Brain microvascular endothelial cell (primary cell): ENCODE results near the gene UBE2M.
"Not testable (repeated sequence)": the region's sequence is repeated elsewhere in the genome, so short reads cannot be mapped to it uniquely, and the experiment has no call there.

Source experiments
- DNase-seq: peaks from one replicate; pipeline ENCODE4 v3.0.0-alpha.2; 2020
- H3K27ac ChIP-seq: fragments of 250-450 bp; sonication (Bioruptor Pico); 2 replicates; pipeline ENCODE4 v1.5.1; 2020; ENCODE audit warnings: mild to moderate bottlenecking, moderate library complexity
- H3K27me3 ChIP-seq: fragments of 250-450 bp; sonication (Bioruptor Pico); replicated peaks from 2 replicates; pipeline ENCODE4 v1.5.1; 2020; ENCODE audit warnings: mild to moderate bottlenecking
- H3K36me3 ChIP-seq: fragments of 250-450 bp; sonication (Bioruptor Pico); replicated peaks from 2 replicates; pipeline ENCODE4 v1.5.1; 2020; ENCODE audit warnings: mild to moderate bottlenecking
- H3K4me3 ChIP-seq: 2 replicates; pipeline ENCODE4 v1.5.1; 2011; ENCODE audit warnings: low read depth, mild to moderate bottlenecking, control low read depth, low read length, moderate library complexity
- CTCF ChIP-seq: IDR thresholded peaks from 2 replicates; pipeline ENCODE4 v1.5.1; 2011; ENCODE audit warnings: low read depth, mild to moderate bottlenecking, moderate library complexity, low read length, control low read depth, inconsistent platforms; ENCODE audit errors: missing control alignments
- in situ Hi-C: cut with HindIII; loops from 2 replicates; pipeline ENCODE4 v1.10.0; 2017; ENCODE audit warnings: low sequenced_read_pairs, low pct_ligation_motif_present

The UBE2M gene

GRCh38 chr19:58547323-58548312 lies 10.8 kb downstream of the UBE2M start:
- in situ Hi-C loops: no loop called here
- Histone ChIP-seq H3K27me3 (no peaks in the 10 kb centered on the region), H3K4me3 (peak overlapping the region; percentile 5), H3K36me3 (peaks cover 54% of the 10 kb centered on the region), H3K27ac (no peak overlapping the region)
- no peak for TF ChIP-seq CTCF
- no peak for DNase-seq

DNA sequence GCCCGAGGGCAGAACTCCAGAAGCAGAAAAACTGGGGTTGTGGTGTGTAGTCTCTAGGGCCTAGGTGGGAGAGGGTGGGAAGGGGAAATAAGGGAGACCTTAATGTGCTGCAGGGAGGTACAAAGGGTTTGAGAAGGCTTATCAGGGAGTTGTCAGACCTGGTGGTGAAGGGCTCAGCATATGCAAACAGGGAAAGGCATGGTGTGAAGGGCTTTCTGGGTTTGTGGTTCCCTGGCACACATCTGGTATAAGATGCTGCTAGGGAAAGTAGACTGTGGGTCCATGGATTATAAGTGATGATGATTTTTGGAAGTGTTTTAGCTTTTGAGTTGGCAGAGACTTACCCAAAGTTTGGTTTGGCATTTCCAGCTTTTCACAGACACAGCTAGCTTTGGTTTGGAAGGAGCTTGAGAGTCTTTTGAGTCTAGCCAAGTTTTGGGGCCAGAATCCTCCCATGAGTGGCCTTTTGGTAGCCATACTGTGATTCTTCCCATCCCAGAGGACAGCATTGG lies 12.3 kb downstream of the UBE2M start:
- no peak for TF ChIP-seq CTCF
- H3K27me3 ChIP-seq: no peaks in the 10 kb centered on the region
- peaks cover 39% of the 10 kb centered on the region for H3K36me3 ChIP-seq
- in situ Hi-C loops: no loop called here
- DNase-seq: no peak
- H3K4me3 ChIP-seq: peak overlapping the region; percentile 88
- no peak overlapping the region for H3K27ac ChIP-seq

DNA sequence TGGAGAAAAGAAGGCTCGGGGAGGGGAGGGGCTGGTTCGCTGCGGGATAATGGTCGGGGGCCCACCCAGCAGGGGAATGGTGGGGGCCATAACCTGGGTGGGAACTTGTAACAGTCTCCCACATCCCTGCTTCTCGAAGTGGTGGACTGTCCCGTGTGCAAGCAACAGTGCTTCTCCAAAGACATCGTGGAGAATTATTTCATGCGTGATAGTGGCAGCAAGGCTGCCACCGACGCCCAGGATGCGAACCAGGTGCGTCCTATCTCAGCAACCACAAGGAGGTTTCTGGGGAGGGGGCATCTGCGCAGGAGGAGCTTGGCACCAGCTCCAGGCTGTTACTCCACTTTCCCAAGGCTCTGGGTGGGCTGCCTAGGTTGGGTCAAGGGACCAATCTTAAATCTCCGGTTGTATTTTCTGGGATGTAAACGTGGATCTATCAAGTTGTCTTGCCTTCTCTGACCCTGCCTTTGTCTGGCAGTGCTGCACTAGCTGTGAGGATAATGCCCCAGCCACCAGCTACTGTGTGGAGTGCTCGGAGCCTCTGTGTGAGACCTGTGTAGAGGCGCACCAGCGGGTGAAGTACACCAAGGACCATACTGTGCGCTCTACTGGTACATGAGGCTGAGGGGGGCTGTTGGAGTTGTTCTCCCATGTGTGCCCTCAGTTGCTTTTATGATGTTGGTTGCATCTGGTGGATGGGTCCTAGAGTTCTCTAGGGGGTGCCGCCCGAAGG lies 13.0 kb downstream of the UBE2M start:
- in situ Hi-C loops: no loop called here

DNA sequence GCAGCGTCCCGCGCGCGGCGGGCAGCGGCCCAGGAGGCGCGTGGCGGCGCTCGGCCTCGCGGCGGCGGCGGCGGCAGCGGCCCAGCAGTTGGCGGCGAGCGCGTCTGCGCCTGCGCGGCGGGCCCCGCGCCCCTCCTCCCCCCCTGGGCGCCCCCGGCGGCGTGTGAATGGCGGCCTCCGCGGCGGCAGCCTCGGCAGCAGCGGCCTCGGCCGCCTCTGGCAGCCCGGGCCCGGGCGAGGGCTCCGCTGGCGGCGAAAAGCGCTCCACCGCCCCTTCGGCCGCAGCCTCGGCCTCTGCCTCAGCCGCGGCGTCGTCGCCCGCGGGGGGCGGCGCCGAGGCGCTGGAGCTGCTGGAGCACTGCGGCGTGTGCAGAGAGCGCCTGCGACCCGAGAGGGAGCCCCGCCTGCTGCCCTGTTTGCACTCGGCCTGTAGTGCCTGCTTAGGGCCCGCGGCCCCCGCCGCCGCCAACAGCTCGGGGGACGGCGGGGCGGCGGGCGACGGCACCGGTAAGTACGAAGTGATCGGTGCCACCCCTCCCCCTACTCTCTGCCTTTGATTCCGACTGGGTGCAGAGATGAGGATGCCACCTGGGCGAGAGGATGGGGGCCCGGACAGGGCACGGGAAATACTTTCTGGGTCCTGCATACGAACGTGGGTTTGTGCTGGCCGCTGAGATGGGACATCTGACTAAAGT lies 13.7 kb downstream of the UBE2M start:
- in situ Hi-C loops: no loop called here
- no peak for DNase-seq
- no peak for TF ChIP-seq CTCF
- Histone ChIP-seq H3K4me3 (peak overlapping the region; percentile 88), H3K36me3 (peaks cover 25% of the 10 kb centered on the region), H3K27me3 (no peaks in the 10 kb centered on the region), H3K27ac (peak overlapping the region; percentile 85)

More for the DNA sequence above, 13.0 kb downstream of the UBE2M start:
- Histone ChIP-seq H3K27me3 (no peaks in the 10 kb centered on the region), H3K27ac (peak overlapping the region; percentile 85), H3K36me3 (peaks cover 32% of the 10 kb centered on the region), H3K4me3 (peak overlapping the region; percentile 88)
- DNase-seq: no peak
- TF ChIP-seq CTCF: no peak

DNA sequence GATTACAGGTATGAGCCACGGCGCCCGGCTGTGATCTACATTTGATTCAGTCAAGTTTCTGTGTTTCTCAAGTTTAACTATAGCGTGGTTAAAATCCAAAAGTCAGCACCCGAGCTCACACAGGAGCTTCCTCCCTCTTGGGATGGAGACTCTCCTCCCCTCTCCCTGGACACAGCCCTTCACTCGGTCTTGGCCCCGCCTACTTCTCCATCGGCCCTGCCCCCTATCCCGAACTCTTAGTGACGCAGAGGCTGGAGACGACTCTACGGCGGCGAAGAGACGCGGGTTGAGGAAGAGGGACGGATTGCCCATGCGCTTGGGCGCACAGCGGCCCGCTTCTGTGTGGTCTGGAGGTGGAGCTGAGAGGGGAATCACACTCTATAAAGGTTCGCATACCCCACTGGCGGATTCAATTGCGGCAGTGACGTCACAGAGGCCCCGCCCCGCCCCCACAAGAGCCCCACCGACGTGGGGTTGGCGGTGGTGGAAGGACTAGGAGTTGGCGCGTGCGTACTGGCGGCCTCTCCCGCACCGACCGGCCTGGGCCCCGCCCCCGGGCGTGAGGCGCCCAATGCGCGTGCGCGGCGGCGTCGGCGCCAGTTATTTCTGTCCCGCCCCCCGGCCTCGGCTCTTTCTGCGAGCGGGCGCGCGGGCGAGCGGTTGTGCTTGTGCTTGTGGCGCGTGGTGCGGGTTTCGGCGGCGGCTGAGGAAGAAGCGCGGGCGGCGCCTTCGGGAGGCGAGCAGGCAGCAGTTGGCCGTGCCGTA lies 14.4 kb downstream of the UBE2M start, which contains the start of gene TRIM28:
TSS of gene TRIM28 (plus strand) at position 239 of the 765 bp plus-strand sequence. CDS start 694 bp downstream, outside the sequence.
- peak within 1 kb of the TSS; percentile 88 for H3K4me3 ChIP-seq
- no peaks in the 10 kb centered on the region for H3K27me3 ChIP-seq
- peak within 1 kb of the TSS; percentile 85 for H3K27ac ChIP-seq
- H3K36me3 ChIP-seq: peaks cover 18% of the 10 kb centered on the region
- peak; percentile 98 for DNase-seq
- no peak for TF ChIP-seq CTCF
- in situ Hi-C loops: no loop called here

DNA sequence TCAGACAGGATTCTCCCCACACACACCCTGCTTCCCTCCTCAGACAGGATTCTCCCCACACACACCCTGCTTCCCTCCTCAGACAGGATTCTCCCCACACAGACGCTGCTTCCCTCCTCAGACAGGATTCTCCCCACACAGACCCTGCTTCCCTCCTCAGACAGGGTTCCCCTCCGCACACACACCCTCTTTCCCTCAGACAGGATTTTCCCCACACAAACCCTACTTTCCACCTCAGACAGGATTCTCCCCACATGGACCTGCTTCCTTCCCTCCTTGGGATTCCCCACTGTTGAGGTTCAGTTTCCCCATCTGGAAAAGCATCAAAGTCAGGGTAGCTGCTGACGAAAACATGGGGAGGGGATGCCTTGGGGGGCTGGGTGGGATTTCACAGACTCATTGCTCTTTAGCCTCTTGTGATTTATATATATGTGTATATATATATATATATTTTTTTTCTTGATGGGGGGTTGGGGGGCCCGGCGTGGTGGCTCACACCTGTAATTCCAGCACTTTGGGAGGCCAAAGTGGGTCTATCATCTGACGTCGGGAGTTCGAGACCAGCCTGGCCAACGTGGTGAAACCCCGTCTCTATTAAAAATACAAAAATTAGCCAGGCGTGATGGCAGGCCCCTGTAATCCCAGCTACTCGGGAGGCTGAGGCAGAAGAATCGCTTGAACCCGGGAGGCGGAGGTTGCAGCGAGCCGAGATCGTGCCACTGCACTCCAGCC lies 15.6 kb downstream of the UBE2M start:
- H3K4me3 ChIP-seq, DNase-seq, H3K27me3 ChIP-seq, H3K36me3 ChIP-seq, in situ Hi-C loops, H3K27ac ChIP-seq: not testable (repeated sequence)

GRCh38 chr19:58539169-58539559 lies 19.2 kb downstream of the UBE2M start:
- DNase-seq, H3K27ac ChIP-seq: not testable (repeated sequence)

More at GRCh38 chr19:58539169-58539559, 19.2 kb downstream of the UBE2M start:
- H3K27me3 ChIP-seq, H3K36me3 ChIP-seq, in situ Hi-C loops, H3K4me3 ChIP-seq: not testable (repeated sequence)
